ENCODE data around the gene FSD1.

FSD1 gene

GRCh38 chr19:4292515-4292914 is 11.9 kb upstream of the FSD1 start:
- H3K27me3 ChIP-seq (ENCODE audit: control insufficient read depth, insufficient read depth, low read length): no peaks in the 10 kb centered on the region
- no peak overlapping the region for H3K27ac ChIP-seq (ENCODE audit: low read depth, low read length)
- no peak overlapping the region for H3K4me3 ChIP-seq (ENCODE audit: low read length)
- no peak overlapping the region for H3K9ac ChIP-seq (ENCODE audit: low read length)
- H3K36me3 ChIP-seq (ENCODE audit: control insufficient read depth, insufficient read depth, low read length): no peaks in the 10 kb centered on the region
- H3K4me1 ChIP-seq (ENCODE audit: control insufficient read depth, insufficient read depth, low read length): no peaks in the 10 kb centered on the region

- H3K4me3 ChIP-seq (ENCODE audit: low read length): no peak overlapping the region
- H3K4me1 ChIP-seq (ENCODE audit: control insufficient read depth, insufficient read depth, low read length): no peaks in the 10 kb centered on the region
- H3K27me3 ChIP-seq (ENCODE audit: control insufficient read depth, insufficient read depth, low read length): no peaks in the 10 kb centered on the region
- no peaks in the 10 kb centered on the region for H3K36me3 ChIP-seq (ENCODE audit: control insufficient read depth, insufficient read depth, low read length)
- no peak overlapping the region for H3K27ac ChIP-seq (ENCODE audit: low read depth, low read length)
- no peak overlapping the region for H3K9ac ChIP-seq (ENCODE audit: low read length)
Observed at GRCh38 chr19:4294389-4294788, 10.0 kb upstream of the FSD1 start.

- H3K27me3 ChIP-seq (ENCODE audit: control insufficient read depth, insufficient read depth, low read length): no peaks in the 10 kb centered on the region
- no peaks in the 10 kb centered on the region for H3K4me1 ChIP-seq (ENCODE audit: control insufficient read depth, insufficient read depth, low read length)
- no peak overlapping the region for H3K27ac ChIP-seq (ENCODE audit: low read depth, low read length)
- H3K36me3 ChIP-seq (ENCODE audit: control insufficient read depth, insufficient read depth, low read length): no peaks in the 10 kb centered on the region
- no peak overlapping the region for H3K4me3 ChIP-seq (ENCODE audit: low read length)
- H3K9ac ChIP-seq (ENCODE audit: low read length): no peak overlapping the region
Observed at GRCh38 chr19:4295972-4296771, 8.2 kb upstream of the FSD1 start.

- Histone ChIP-seq H3K9ac (ENCODE audit: low read length) (no peak overlapping the region), H3K27ac (ENCODE audit: low read depth, low read length) (no peak overlapping the region), H3K36me3 (ENCODE audit: control insufficient read depth, insufficient read depth, low read length) (no peaks in the 10 kb centered on the region), H3K27me3 (ENCODE audit: control insufficient read depth, insufficient read depth, low read length) (no peaks in the 10 kb centered on the region), H3K4me3 (ENCODE audit: low read length) (no peak overlapping the region), H3K4me1 (ENCODE audit: control insufficient read depth, insufficient read depth, low read length) (no peaks in the 10 kb centered on the region)
Observed at GRCh38 chr19:4297901-4298809, 6.2 kb upstream of the FSD1 start.

GRCh38 chr19:4298810-4299550 is 5.4 kb upstream of the FSD1 start:
- Histone ChIP-seq H3K9ac (ENCODE audit: low read length) (no peak overlapping the region), H3K36me3 (ENCODE audit: control insufficient read depth, insufficient read depth, low read length) (no peaks in the 10 kb centered on the region), H3K27me3 (ENCODE audit: control insufficient read depth, insufficient read depth, low read length) (no peaks in the 10 kb centered on the region), H3K27ac (ENCODE audit: low read depth, low read length) (no peak overlapping the region), H3K4me1 (ENCODE audit: control insufficient read depth, insufficient read depth, low read length) (no peaks in the 10 kb centered on the region), H3K4me3 (ENCODE audit: low read length) (no peak overlapping the region)

GRCh38 chr19:4300589-4300988 is 3.8 kb upstream of the FSD1 start:
- Histone ChIP-seq H3K4me3 (ENCODE audit: low read length) (no peak overlapping the region), H3K27me3 (ENCODE audit: control insufficient read depth, insufficient read depth, low read length) (peaks cover 3% of the 10 kb centered on the region), H3K4me1 (ENCODE audit: control insufficient read depth, insufficient read depth, low read length) (no peaks in the 10 kb centered on the region), H3K36me3 (ENCODE audit: control insufficient read depth, insufficient read depth, low read length) (no peaks in the 10 kb centered on the region), H3K9ac (ENCODE audit: low read length) (no peak overlapping the region), H3K27ac (ENCODE audit: low read depth, low read length) (no peak overlapping the region)

- H3K4me1 ChIP-seq (ENCODE audit: control insufficient read depth, insufficient read depth, low read length): no peaks in the 10 kb centered on the region
- H3K9ac ChIP-seq (ENCODE audit: low read length): no peak overlapping the region
- H3K27me3 ChIP-seq (ENCODE audit: control insufficient read depth, insufficient read depth, low read length): peaks cover 3% of the 10 kb centered on the region
- peak overlapping the region; percentile 8 for H3K4me3 ChIP-seq (ENCODE audit: low read length)
- H3K36me3 ChIP-seq (ENCODE audit: control insufficient read depth, insufficient read depth, low read length): no peaks in the 10 kb centered on the region
- no peak overlapping the region for H3K27ac ChIP-seq (ENCODE audit: low read depth, low read length)
Observed at GRCh38 chr19:4301590-4302242, 2.7 kb upstream of the FSD1 start.

GRCh38 chr19:4302243-4302640 is 2.2 kb upstream of the FSD1 start, which contains the start of gene TMIGD2:
Gene TMIGD2 (minus strand): TSS chr19:4302389. CDS start chr19:4302385, 4 bp downstream.
- H3K4me3 ChIP-seq (ENCODE audit: low read length): peak within 1 kb of the TSS; percentile 8

GRCh38 chr19:4303819-4304537 is 420 bp upstream of the FSD1 start:
- H3K4me3 ChIP-seq (ENCODE audit: low read length): no peak overlapping the region

More at GRCh38 chr19:4302243-4302640, 2.2 kb upstream of the FSD1 start, which contains the start of gene TMIGD2:
- Histone ChIP-seq H3K4me1 (ENCODE audit: control insufficient read depth, insufficient read depth, low read length) (no peaks in the 10 kb centered on the region), H3K36me3 (ENCODE audit: control insufficient read depth, insufficient read depth, low read length) (no peaks in the 10 kb centered on the region), H3K27ac (ENCODE audit: low read depth, low read length) (no peak within 1 kb of the TSS), H3K27me3 (ENCODE audit: control insufficient read depth, insufficient read depth, low read length) (peaks cover 3% of the 10 kb centered on the region), H3K9ac (ENCODE audit: low read length) (no peak within 1 kb of the TSS)

GRCh38 chr19:4305257-4305612 is 837 bp downstream of the FSD1 start:
- no peak overlapping the region for H3K27ac ChIP-seq (ENCODE audit: low read depth, low read length)
- peaks cover 3% of the 10 kb centered on the region for H3K27me3 ChIP-seq (ENCODE audit: control insufficient read depth, insufficient read depth, low read length)
- H3K4me1 ChIP-seq (ENCODE audit: control insufficient read depth, insufficient read depth, low read length): no peaks in the 10 kb centered on the region
- no peak overlapping the region for H3K9ac ChIP-seq (ENCODE audit: low read length)
- no peak overlapping the region for H3K4me3 ChIP-seq (ENCODE audit: low read length)
- H3K36me3 ChIP-seq (ENCODE audit: control insufficient read depth, insufficient read depth, low read length): no peaks in the 10 kb centered on the region

More at GRCh38 chr19:4303819-4304537, 420 bp upstream of the FSD1 start:
- H3K27me3 ChIP-seq (ENCODE audit: control insufficient read depth, insufficient read depth, low read length): peaks cover 3% of the 10 kb centered on the region
- H3K4me1 ChIP-seq (ENCODE audit: control insufficient read depth, insufficient read depth, low read length): no peaks in the 10 kb centered on the region
- H3K27ac ChIP-seq (ENCODE audit: low read depth, low read length): no peak overlapping the region
- H3K9ac ChIP-seq (ENCODE audit: low read length): no peak overlapping the region
- H3K36me3 ChIP-seq (ENCODE audit: control insufficient read depth, insufficient read depth, low read length): no peaks in the 10 kb centered on the region

GRCh38 chr19:4305659-4306058 is 1.3 kb downstream of the FSD1 start:
- Histone ChIP-seq H3K36me3 (ENCODE audit: control insufficient read depth, insufficient read depth, low read length) (no peaks in the 10 kb centered on the region), H3K27ac (ENCODE audit: low read depth, low read length) (no peak overlapping the region), H3K27me3 (ENCODE audit: control insufficient read depth, insufficient read depth, low read length) (peaks cover 3% of the 10 kb centered on the region), H3K9ac (ENCODE audit: low read length) (no peak overlapping the region), H3K4me1 (ENCODE audit: control insufficient read depth, insufficient read depth, low read length) (no peaks in the 10 kb centered on the region), H3K4me3 (ENCODE audit: low read length) (no peak overlapping the region)

All from rectal smooth muscle tissue (tissue), 1 donor.